Thyroid gland (tissue), 4 donors: ENCODE results near the gene TFPI2.

Experiments
- CTCF ChIP-seq, 6 experiments: fragments of 200-600 bp in 3 of 6; fragments of 450-650 bp in 3 of 6; sonication (generic) in 3 of 6; IDR thresholded peaks; one replicate each; pipeline ENCODE4 v1.5.1; 2016 to 2019; ENCODE audit warnings: antibody characterized with exemption in 6 of 6, mild to moderate bottlenecking in 2 of 6, inconsistent platforms in 1 of 6, moderate library complexity in 1 of 6
- POLR2A ChIP-seq, 2 donors: fragments of 450-650 bp; IDR thresholded peaks; one replicate each; pipeline ENCODE4 v1.6.1; 2017; ENCODE audit warnings: antibody characterized with exemption in 2 of 2, mild to moderate bottlenecking in 2 of 2, moderate library complexity in 1 of 2

- no peak for TF ChIP-seq CTCF (IDR thresholded peaks at IDR 0.05)
- TF ChIP-seq POLR2A (IDR thresholded peaks at IDR 0.05): no peak
Measured at GRCh38 chr7:93855797-93856196, 34.8 kb downstream of the TFPI2 start.
